HG03280 (cell line): ENCODE measurements around the gene CHD1.
"Not testable (repeated sequence)": the region's sequence is repeated elsewhere in the genome, so short reads cannot be mapped to it uniquely, and the experiment has no call there.

Source experiments
- ATAC-seq: cut with Tn5 transposase; IDR thresholded peaks from one replicate; pipeline ENCODE4 v1.9.1; 2021; ENCODE audit warnings: mild to moderate bottlenecking, moderate library complexity; ENCODE audit not compliant: unreplicated experiment

The CHD1 gene

DNA sequence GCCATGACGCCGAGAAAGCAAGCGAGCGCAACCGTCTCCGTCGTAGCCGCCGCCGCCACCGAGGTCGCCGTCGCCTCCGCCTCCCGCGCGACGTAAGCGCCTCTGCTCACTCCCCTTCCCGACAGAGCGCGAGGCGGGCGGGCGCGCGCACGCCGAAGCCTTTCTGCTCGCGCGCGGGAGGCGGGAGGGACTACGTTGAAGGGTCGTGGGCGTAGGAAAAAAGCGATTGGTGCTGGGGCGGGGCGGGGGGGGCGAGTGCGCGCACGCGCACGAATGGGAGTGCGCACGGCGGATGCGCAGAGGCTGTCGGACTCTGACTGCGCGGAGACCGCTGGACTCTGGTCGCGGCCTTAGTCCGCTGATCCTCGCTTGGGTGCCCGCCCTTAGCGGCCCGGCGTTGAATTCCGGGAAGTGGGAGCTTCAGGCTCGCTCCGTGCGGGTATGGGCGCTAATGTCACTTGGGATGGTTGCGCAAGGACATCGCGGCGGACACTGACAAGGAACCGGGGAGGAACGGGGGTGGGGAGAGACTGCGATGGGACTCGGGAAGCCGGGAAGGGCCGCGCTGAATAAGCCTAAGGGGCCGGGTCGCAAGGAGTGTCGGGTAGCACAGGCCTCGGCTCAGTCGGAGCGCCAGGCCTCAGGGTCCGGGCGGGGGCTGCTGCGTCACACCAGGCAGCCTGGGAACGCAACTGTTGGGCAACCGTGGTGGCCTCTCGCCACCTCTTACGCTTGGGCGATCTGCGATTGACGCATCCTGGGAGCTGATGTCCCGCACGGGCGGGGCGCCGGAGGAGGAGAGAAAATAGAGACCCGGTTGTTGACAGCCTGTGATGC lies at the start of gene CHD1:
TSS of gene CHD1 (minus strand) at position 135 of the 837 bp plus-strand sequence. CDS start 2,621 bp downstream, outside the sequence.
- peak; percentile 67 for ATAC-seq

GRCh38 chr5:98978528-98978927 lies 49.7 kb upstream of the CHD1 start:
- ATAC-seq: no peak

DNA sequence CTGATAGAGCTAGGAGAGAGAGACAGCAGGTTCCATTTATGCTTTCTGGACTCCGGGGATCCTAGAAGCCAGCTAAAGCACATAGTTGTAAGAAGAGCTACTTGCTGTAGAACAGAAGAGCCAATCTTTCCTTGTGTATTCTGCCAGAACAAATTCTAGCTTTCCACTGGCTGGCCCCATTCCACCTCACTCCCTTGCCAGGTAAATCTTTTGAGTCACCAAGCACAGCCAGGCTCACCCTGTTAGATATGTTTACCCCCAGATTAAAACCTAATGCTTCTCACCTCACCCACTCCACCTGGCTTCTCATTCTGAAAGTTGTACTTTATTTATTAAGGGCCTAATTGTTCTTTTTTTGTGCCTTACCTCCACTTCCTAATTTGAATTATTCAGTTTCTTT lies 48.9 kb upstream of the CHD1 start:
- no peak for ATAC-seq

DNA sequence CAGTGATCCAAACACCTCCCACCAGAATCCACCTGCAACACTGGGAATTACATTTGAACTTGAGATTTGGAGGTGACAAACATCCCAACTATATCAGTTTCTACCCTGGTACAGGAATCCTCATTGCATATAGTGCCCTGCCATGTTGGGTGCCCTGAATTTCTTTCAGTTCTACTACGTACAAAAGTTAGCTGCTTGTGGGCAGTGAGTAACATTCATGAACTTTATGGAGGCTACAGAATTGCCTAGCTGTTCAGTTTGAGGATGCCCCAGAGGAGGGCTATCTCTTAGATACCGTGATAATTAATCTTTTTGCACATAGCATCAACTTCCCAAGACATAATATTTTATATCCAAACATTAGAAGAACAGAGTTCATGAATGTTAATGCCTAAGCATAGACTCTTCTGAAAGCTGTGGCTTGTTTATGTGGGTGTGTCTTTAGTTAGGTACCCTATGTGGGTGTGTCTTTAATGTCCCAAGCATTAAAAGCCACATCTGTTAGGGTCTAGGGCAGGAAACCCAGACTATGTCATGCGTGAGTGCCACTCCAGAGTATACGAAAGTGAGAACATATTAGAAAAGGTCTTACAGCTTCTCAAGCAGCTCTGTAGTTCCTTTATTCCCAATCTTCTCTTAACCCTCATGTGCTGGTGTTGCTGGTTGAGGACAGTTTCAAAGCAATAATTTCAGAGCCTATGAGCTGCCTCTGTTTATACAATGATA lies 47.0 kb upstream of the CHD1 start:
- no peak for ATAC-seq

- ATAC-seq: no peak
Measured at GRCh38 chr5:98975223-98975622, 46.4 kb upstream of the CHD1 start.

DNA sequence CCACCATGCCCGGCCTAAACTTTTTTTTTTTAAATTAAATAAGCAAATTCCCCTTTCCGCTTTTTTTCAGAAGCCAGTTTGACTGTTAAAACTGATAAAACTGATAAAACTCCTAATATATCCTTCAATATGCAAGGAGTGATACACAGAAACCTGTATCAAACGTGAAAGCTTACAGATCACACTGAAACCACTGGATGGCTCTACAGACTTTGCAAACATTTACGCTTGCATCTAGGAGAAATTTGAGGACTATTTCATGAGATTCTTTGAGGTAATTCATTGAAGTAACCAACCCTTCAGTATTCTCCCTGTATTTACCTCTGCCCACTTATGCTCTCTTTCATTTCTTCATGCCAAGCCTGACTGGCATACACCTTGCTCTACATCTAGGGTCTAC lies 40.6 kb upstream of the CHD1 start:
- ATAC-seq: no peak

- no peak for ATAC-seq
Measured at GRCh38 chr5:98968056-98968564, 39.3 kb upstream of the CHD1 start.

DNA sequence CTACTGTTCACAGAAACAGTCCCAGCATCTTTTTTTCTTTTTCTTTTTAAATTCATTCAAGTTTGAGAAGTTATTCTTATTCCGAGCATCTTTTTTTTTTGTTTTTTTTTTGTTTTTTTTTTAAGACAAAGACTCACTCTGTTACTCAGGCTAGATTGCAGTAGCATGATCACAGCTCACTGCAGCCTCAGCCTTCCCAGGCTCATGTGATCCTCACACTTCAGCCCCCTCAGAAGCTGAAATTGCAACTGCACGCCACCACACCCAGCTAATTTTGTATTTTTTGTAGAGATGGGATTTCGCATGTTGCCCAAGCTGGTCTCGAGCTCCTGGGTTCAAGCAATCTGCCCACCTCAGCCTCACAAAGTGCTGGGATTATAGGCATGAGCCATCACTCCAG lies 36.4 kb upstream of the CHD1 start:
- no peak for ATAC-seq

DNA sequence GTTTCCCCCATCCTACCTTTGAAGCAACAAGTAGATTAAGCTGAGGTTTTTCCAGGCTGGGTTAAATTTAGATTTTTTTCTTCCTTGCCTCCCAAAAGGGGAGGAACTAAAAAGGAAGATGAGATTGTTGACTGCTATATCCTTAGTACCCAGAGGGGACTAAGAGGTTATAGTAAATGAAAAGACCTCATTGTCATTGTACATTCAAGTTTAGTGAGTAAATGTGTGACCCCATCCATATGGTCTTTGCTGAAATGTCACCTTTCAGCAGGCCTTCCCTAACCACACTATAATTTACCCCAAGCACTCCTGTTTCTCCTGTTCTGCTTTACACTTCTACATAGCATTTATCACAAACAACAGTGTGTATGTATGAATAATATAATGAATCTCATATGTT lies 35.8 kb upstream of the CHD1 start:
- ATAC-seq: no peak

- no peak for ATAC-seq
Measured at GRCh38 chr5:98963019-98963418, 34.2 kb upstream of the CHD1 start.

- ATAC-seq: no peak
Measured at GRCh38 chr5:98962587-98962986, 33.8 kb upstream of the CHD1 start.

DNA sequence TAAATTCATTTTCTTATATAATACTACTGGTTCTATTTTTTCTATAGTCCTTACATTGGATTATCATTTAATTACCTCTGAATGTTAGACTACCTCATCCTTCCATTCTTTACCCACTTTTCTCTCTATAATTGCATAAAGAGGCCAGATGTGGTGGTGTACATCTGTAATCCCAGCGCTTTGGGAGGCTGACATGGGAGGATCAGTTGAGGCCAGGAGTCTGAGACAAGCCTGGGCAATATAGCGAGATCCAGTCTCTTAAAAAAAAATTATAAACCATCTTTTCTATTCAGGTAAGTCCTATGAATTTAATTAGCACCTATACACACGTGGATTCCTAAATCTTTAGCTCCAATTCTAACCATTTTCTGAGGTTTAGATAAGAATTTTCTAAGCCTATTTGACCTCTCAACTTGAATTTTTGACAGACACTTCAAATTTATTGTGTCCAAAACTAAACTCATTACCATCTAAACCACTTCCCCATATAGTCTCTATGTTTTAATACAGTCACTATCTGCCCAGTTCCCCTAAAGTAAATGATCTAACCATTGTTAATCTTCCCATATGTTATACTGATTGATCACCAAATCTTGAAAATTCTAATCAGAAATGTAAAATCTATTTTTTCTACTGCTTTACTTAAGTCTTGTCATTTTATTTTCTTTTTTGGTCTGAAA lies 33.0 kb upstream of the CHD1 start:
- ATAC-seq: no peak

GRCh38 chr5:98957307-98957706 lies 28.5 kb upstream of the CHD1 start:
- no peak for ATAC-seq

DNA sequence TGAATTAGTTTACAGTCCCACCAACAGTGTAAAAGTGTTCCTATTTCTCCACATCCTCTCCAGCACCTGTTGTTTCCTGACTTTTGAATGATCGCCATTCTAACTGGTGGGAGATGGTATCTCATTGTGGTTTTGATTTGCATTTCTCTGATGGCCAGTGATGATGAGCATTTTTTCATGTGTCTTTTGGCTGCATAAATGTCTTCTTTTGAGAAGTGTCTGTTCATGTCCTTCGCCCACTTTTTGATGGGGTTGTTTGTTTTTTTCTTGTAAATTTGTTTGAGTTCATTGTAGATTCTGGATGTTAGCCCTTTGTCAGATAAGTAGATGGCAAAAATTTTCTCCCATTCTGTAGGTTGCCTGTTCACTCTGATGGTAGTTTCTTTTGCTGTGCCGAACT lies 27.1 kb upstream of the CHD1 start:
- ATAC-seq: not testable (repeated sequence)

DNA sequence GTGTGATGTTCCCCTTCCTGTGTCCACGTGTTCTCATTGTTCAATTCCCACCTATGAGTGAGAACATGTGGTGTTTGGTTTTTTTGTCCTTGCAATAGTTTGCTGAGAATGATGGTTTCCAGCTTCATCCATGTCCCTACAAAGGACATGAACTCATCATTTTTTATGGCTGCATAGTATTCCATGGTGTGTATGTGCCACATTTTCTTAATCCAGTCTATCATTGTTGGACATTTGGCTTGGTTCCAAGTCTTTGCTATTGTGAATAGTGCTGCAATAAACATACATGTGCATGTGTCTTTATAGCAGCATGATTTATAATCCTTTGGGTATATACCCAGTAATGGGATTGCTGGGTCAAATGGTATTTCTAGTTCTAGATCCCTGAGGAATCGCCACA lies 26.7 kb upstream of the CHD1 start:
- ATAC-seq: not testable (repeated sequence)

- no peak for ATAC-seq
Measured at GRCh38 chr5:98954392-98955028, 25.7 kb upstream of the CHD1 start.

GRCh38 chr5:98942847-98943246 lies 14.0 kb upstream of the CHD1 start:
- no peak for ATAC-seq

GRCh38 chr5:98941131-98941883 lies 12.5 kb upstream of the CHD1 start:
- ATAC-seq: no peak

DNA sequence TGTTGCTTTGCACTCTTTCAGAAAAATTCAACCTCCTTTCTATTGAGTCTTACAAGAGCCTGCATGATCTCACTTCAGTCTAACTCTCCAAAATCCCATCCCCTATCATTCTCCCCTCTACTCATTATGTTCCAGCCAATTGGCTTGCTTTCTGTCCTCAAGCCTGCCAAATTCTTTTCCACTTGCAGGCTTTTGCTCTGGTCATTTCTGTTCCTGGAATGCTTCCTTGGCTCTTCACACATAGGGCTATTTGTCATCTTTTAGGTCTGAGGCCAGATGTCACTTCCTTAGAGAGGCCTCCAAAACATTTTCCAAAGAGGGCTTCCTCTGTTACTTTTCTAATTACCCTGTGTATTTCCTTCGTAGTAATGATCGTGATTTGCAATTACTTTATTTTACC lies 11.8 kb upstream of the CHD1 start:
- ATAC-seq: no peak

GRCh38 chr5:98938464-98938863 lies 9.7 kb upstream of the CHD1 start:
- no peak for ATAC-seq
